NB4 (cell line): Measurements from ENCODE around the gene FMO2.
A peak's percentile ranks its signal among the peaks of the same experiment; 100 is the strongest.

Experiments used
- DNase-seq: peaks from one replicate; pipeline ENCODE4 v3.0.0; 2010; ENCODE audit warnings: low read depth
- H3K4me3 ChIP-seq: one replicate; pipeline ENCODE4 v1.5.1; 2011; ENCODE audit warnings: mild to moderate bottlenecking, low read depth, low read length, moderate library complexity
- CTCF ChIP-seq: IDR thresholded peaks from one replicate; pipeline ENCODE4 v1.5.1; 2012; ENCODE audit warnings: low read depth, low read length
- MAX ChIP-seq: IDR thresholded peaks from 2 replicates; pipeline ENCODE4 v1.6.1; 2011; ENCODE audit warnings: low read depth, low read length
- MYC ChIP-seq: IDR thresholded peaks from 2 replicates; pipeline ENCODE4 v1.6.1; 2011; ENCODE audit warnings: low read depth, low read length
- POLR2A ChIP-seq: IDR thresholded peaks from 2 replicates; pipeline ENCODE4 v1.6.1; 2011; ENCODE audit warnings: mild to moderate bottlenecking; ENCODE audit not compliant: insufficient read length; ENCODE audit errors: extremely low read depth

FMO2 gene

GRCh38 chr1:171185091-171185490, at the start of gene FMO2:
FMO2 (plus strand) TSS chr1:171185300; CDS start chr1:171185714, 414 bp downstream.
- DNase-seq = no peak
- TF ChIP-seq POLR2A = no peak
- TF ChIP-seq MYC = no peak
- TF ChIP-seq MAX = no peak
- H3K4me3 ChIP-seq = no peak within 1 kb of the TSS

- TF ChIP-seq MYC (no peak), POLR2A (no peak)
- peak; percentile 5 for DNase-seq
- H3K4me3 ChIP-seq = no peak overlapping the region
Measured at GRCh38 chr1:171137580-171137979, 47.5 kb upstream of the FMO2 start.

GRCh38 chr1:171138980-171139379, 46.1 kb upstream of the FMO2 start:
- TF ChIP-seq CTCF (no peak), POLR2A (no peak), MYC (no peak), MAX (no peak)
- DNase-seq = no peak
- no peak overlapping the region for H3K4me3 ChIP-seq

- TF ChIP-seq POLR2A = no peak
- no peak for TF ChIP-seq CTCF
- TF ChIP-seq MYC = no peak
- no peak for TF ChIP-seq MAX
- DNase-seq = no peak
- H3K4me3 ChIP-seq = no peak overlapping the region
Measured at GRCh38 chr1:171139890-171140289, 45.2 kb upstream of the FMO2 start.

GRCh38 chr1:171140401-171140800, 44.7 kb upstream of the FMO2 start:
- DNase-seq = no peak
- no peak for TF ChIP-seq CTCF
- no peak for TF ChIP-seq POLR2A
- TF ChIP-seq MAX = no peak
- TF ChIP-seq MYC = no peak
- no peak overlapping the region for H3K4me3 ChIP-seq

GRCh38 chr1:171140956-171141687, 44.0 kb upstream of the FMO2 start:
- no peak overlapping the region for H3K4me3 ChIP-seq
- no peak for DNase-seq
- no peak for TF ChIP-seq MYC
- no peak for TF ChIP-seq POLR2A
- TF ChIP-seq MAX = no peak
- no peak for TF ChIP-seq CTCF
